PC-9 (cell line): ENCODE results near the gene TMEM132C.

Experiments used
- CTCF ChIP-seq: fragments of 200-600 bp; sonication (generic); conservative IDR thresholded peaks from 2 replicates; pipeline ENCODE4 v1.6.1; 2017; ENCODE audit warnings: mixed run types, antibody characterized with exemption, mild to moderate bottlenecking, moderate library complexity
- EZH2 ChIP-seq: fragments of 200-600 bp; sonication (generic); IDR thresholded peaks from 2 replicates; pipeline ENCODE4 v1.8.0; 2017; ENCODE audit warnings: antibody characterized with exemption, low read depth

DNA sequence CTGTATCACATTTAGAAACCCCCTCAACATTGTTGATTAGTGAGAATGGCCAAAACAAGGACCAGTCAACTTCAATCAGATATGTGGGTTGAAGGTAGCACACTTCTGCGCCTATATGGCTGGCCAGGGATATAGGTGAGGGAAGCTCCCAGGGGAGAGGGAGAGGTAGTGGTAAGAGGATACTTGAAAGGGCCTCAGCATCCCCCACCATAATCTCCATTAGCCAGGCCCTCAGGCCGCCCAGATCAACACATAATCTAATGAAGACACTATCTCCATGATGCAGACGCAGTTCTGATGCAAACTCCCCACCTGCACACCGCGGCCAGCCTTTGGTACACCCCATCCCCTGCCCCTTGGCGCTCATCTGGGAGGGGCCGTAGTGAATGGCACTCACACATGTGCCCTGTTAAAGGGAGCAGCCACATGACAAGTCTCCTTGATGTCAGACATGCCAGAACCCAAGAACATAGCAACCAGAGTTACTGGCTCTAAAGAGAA, 158.0 kb downstream of the TMEM132C start:
- no peak for TF ChIP-seq CTCF
- no peak for TF ChIP-seq EZH2
